H1 (cell line): ENCODE measurements around the gene HSDL2. TPM values are rescaled to one million over a fixed set of nuclear protein-coding genes. Genes with fewer than 3 reads are reported as not detected.

Source experiments
- ASH2L ChIP-seq: fragments of 200-600, 300-600 bp; sonication (generic); IDR thresholded peaks from one replicate; pipeline ENCODE4 v1.7.1; 2017; ENCODE audit warnings: low read length
- ATF3 ChIP-seq: IDR thresholded peaks from 2 replicates; pipeline ENCODE4 v1.6.1; 2011; ENCODE audit warnings: low read depth, mild to moderate bottlenecking, low read length; ENCODE audit not compliant: insufficient read depth
- CHD1 ChIP-seq: IDR thresholded peaks from 2 replicates; pipeline ENCODE4 v1.6.1; 2012; ENCODE audit warnings: low read depth, low read length, improper control_type of control experiment
- CHD7 ChIP-seq: fragments of 300-600 bp; sonication (generic); IDR thresholded peaks from 2 replicates; pipeline ENCODE4 v1.7.1; 2012; ENCODE audit warnings: low read length, moderate library complexity, mild to moderate bottlenecking, inconsistent platforms; ENCODE audit not compliant: insufficient replicate concordance
- E2F6 ChIP-seq: IDR thresholded peaks from 2 replicates; pipeline ENCODE4 v1.6.1; 2012; ENCODE audit warnings: inconsistent platforms
- EGR1 ChIP-seq: IDR thresholded peaks from 2 replicates; pipeline ENCODE4 v1.6.1; 2011; ENCODE audit warnings: low read depth, low read length, borderline replicate concordance
- MAFK ChIP-seq: IDR thresholded peaks from 2 replicates; pipeline ENCODE4 v1.6.1; 2012; ENCODE audit warnings: low read depth, mild to moderate bottlenecking, improper control_type of control experiment, low read length
- POLR2A ChIP-seq, 2 experiments: IDR thresholded peaks; 1 replicate in 1 of 2; 2 replicates in 1 of 2; pipeline ENCODE4 v1.6.1; 2011; ENCODE audit warnings: low read depth in 2 of 2, low read length in 2 of 2, mild to moderate bottlenecking in 2 of 2; ENCODE audit errors: control extremely low read depth in 1 of 2
- POLR2AphosphoS5 ChIP-seq: IDR thresholded peaks from 2 replicates; pipeline ENCODE4 v1.6.1; 2011; ENCODE audit warnings: low read depth, low read length
- SIRT6 ChIP-seq: IDR thresholded peaks from one replicate; pipeline ENCODE4 v1.7.1; 2012; ENCODE audit warnings: low read length, inconsistent platforms
- SP4 ChIP-seq: IDR thresholded peaks from 2 replicates; pipeline ENCODE4 v1.6.1; 2012; ENCODE audit warnings: low read length, inconsistent platforms
- TBP ChIP-seq: IDR thresholded peaks from 2 replicates; pipeline ENCODE4 v1.6.1; 2011; ENCODE audit warnings: low read depth, low read length, improper control_type of control experiment
- ZNF274 ChIP-seq: IDR thresholded peaks from 2 replicates; pipeline ENCODE4 v1.7.0; 2012; ENCODE audit warnings: low read length, borderline replicate concordance; ENCODE audit errors: extremely low read depth
- polyA plus RNA-seq, 7 experiments: library from polyadenylated mRNA; depleted of rRNA in 3 of 7; stranded (reverse) in 5 of 7; unstranded in 2 of 7; fragments of >200 nt in 5 of 7; fragments of 200-250 nt in 2 of 7; gene quantifications; 1 replicate in 5 of 7; 2 replicates in 1 of 7; 4 replicates in 1 of 7; pipeline versions ENCODE4 v1.2.1 to v1.2.3, GENCODE V29; 2011 to 2013; ENCODE audit warnings: missing spikeins in 2 of 7, mixed read lengths in 2 of 7
- total RNA-seq: library from RNA; stranded (reverse); fragmentation: NEBNext Ultra II Directional; extraction: Animal tissue kit (Norgen Biotek cat#: 25700); gene quantifications from 2 replicates; pipeline ENCODE4 v1.2.1, GENCODE V29; 2021

Gene HSDL2
- total and polyA plus RNA-seq, 2 of the 8 experiments (the other 6 are each of a cell fraction or from before 2014, with no cell fraction given) = 6.6 to 15.4 TPM

GRCh38 chr9:112520069-112520468 is 140.2 kb downstream of the HSDL2 start (continued):
- TF ChIP-seq CHD7 = no peak
- no peak for TF ChIP-seq ASH2L
- no peak for TF ChIP-seq ATF3
- TF ChIP-seq SP4 = no peak
- no peak for TF ChIP-seq CHD1
- no peak for TF ChIP-seq ZNF274
- TF ChIP-seq TBP = no peak
- TF ChIP-seq MAFK = no peak
- TF ChIP-seq SIRT6 = no peak
- TF ChIP-seq EGR1 = no peak
- TF ChIP-seq E2F6 = no peak
- TF ChIP-seq POLR2AphosphoS5 = no peak
- TF ChIP-seq POLR2A (IDR thresholded peaks at IDR 0.05; ENCODE audit: control extremely low read depth in 1 of 2, low read depth in 2 of 2, low read length in 2 of 2) = no peak
